Subcutaneous adipose tissue (tissue), 4 donors: Measurements from ENCODE around the gene ADAMTSL1. TPM values are rescaled to one million over a fixed set of nuclear protein-coding genes. Genes with fewer than 3 reads are reported as not detected.

Experiments
- total RNA-seq, 4 donors: library from RNA; depleted of rRNA; stranded (reverse); fragments of >200 nt; gene quantifications; one replicate each; pipeline ENCODE4 v1.1.0, GENCODE V29; 2016
- TF ChIP-seq, protein P1 (sequence below): fragments of 450-650 bp; IDR thresholded peaks from one replicate; pipeline ENCODE4 v1.5.1; 2016; ENCODE audit warnings: low read depth, mild to moderate bottlenecking, control low read depth, antibody characterized with exemption, moderate library complexity

The ADAMTSL1 gene
- total RNA-seq, 4 donors from 2014 or later: 0.49 to 16.4 (median 10.5) TPM

DNA sequence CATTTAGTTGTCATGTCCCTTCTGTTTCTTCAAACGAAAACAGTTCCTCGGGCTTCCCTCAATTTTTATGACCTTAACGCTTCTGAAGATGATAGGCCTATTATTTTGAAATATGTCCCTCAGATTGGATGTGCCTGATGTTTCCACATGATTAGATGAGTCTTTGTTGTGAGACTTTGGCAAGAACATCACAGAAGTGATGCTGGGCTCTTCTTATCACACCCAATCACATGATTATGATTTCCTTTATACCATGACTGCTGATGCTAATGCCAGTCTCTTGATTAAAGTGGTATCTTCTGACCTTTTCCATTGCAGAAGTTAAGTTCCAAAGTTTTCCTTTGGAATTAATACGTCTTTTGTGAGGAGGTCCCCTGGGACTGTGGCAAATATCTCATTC, 383.4 kb downstream of the ADAMTSL1 start:
- TF ChIP-seq, protein P1, sequence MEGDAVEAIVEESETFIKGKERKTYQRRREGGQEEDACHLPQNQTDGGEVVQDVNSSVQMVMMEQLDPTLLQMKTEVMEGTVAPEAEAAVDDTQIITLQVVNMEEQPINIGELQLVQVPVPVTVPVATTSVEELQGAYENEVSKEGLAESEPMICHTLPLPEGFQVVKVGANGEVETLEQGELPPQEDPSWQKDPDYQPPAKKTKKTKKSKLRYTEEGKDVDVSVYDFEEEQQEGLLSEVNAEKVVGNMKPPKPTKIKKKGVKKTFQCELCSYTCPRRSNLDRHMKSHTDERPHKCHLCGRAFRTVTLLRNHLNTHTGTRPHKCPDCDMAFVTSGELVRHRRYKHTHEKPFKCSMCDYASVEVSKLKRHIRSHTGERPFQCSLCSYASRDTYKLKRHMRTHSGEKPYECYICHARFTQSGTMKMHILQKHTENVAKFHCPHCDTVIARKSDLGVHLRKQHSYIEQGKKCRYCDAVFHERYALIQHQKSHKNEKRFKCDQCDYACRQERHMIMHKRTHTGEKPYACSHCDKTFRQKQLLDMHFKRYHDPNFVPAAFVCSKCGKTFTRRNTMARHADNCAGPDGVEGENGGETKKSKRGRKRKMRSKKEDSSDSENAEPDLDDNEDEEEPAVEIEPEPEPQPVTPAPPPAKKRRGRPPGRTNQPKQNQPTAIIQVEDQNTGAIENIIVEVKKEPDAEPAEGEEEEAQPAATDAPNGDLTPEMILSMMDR: no peak

DNA sequence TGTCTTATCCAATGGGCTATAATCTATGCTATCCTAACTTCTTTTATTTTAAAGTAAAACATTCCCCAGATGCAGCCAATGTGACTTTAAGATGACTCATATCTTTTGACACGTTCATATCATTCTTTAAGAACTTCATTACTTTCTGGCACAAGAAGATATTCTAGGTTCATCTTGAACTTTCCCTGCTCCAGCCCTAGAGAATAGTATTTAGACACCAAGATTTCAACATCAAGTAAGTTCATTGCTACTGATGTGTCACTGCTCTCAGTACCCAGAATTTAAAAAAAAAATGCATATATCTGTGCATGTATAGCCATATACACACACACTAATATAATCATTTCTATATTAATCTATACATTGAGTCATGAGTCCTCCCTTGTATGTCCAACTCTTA, 383.8 kb downstream of the ADAMTSL1 start:
- TF ChIP-seq, protein P1: no peak

DNA sequence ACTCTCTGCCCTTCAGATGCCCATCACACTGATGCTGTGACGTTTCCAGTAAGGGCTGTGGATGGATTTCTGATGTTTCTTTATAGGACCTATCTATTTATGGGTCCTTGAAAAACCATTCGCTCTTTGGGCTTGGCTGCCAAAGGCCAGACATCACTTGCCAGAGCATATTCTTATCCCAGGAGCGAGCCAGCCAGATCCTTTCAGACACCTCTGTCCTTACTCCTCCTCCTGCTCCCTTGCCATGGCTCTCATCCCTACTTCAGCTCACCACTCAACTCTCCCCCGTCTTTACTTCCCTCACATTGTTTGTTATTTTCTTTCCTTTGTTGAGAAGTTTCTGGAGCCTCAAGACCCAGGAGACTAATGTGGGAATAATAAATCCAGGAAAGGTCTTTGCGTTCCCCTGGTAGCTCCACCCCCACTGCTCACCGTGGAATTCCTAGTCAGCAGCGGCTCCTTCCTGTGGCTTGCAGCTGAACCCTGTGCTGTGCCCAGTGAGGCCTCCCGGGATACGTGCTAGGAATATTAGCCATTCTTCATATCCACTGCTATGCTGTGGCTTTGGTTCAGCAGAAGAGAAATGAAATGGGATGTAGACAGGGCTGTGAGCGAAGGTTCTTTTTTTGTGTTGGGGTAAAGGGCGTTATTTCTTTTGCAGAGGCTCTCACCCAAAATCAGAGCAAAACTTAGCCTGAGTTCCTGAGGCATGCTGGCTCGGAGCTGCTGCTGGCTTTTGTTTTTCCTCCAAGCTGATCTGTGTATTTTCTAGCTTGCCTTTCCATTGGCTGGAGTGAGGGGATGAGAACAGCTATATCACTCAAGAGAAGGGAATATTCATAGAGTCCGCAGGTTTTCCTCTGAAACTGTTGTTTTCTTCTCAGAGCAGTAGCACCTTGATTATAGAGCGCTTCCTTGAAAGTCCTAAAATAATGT, 387.9 kb downstream of the ADAMTSL1 start:
- TF ChIP-seq, protein P1: no peak

DNA sequence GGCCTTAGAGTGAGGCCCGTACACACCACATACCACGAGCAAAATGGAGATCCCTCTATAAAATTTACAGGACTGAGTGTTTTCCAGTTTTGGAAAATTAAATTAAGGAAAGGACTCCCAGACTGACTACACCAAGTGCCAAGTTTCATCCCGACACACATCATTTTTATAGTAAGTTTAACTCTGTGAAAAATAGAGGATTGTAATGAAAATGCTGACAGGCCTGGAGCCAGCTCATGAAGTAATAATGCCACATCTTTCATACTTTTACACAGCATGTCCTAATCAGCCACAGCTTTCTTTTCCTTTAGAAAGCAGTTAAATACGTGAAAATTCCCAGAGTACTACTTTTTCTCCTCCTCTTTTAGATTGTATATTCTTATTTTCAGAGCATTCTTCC, 389.8 kb downstream of the ADAMTSL1 start:
- TF ChIP-seq, protein P1: no peak

DNA sequence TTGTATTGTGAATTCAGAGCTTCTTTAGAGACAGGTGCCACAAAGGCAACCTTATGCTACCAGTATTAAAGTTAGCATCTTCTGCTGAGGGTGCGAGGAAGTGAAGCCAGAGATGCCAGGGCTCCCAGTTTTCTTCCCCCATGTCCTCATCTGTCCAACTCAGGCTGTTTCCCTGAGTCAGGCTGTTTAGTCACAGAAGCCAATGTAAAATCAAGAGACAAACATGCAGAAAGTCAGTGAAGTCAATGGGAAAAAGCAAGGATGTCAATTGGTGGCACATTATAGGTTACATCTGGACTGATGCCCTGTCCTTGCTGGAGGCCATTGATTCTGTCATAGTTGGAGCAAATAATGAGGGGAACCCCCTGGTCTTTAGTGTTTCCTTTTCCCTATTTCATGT, 390.6 kb downstream of the ADAMTSL1 start:
- TF ChIP-seq, protein P1: no peak

DNA sequence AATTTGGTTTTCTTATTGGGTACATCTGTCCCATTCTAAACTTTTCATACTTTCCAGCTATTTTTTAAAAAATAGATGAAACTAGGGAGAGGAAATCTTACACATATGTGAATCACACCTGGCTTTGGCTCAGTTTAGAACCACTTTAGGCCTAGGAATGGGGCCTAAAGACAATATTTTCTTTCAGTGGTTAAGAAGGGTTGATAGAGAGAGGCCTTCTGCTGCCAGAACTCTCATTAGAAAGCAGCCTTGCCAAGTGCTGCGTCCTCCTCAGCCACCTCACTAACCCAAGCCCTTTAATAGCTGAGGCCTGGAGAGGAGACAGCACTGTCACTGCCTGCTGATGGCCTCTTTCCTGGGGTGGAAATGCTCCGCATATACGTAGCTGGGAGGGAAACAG, 391.6 kb downstream of the ADAMTSL1 start:
- TF ChIP-seq, protein P1: no peak

DNA sequence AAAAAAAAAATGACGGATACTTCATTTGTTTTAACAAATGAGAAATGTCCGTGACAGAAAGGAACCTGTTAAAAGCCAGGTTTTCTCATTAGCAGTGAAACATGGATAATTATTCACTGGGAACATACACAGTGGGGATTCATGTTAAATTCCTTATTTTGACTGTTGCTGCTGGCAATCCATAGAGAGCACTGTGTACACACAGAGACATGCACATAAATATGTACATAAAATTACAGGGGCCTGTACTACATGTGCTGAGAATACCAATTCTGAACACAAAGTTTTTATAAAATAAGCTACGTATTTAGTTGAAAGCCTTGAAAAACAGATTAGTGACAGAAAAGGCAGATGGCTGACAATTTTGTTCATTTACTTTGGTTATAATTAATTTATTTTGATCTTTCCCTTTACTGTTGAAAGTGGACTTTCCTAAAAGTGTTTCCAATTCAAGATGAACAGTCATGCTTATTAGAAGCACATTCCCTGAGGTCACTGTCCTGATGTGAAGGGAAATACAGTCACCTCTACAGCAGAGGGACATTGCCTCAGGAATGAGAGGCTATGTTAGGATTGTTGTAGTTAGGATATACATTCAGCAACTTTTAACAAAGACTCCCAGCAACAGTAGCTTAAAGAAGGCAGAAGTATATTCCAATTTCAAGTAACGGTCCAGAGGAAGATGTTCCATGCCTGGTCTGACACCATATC, 392.3 kb downstream of the ADAMTSL1 start:
- TF ChIP-seq, protein P1: no peak
